Erythroblast (primary cell): ENCODE data around the gene DCUN1D1.

ENCODE experiments used
- GATA1 ChIP-seq: IDR thresholded peaks from 2 replicates; pipeline ENCODE4 v1.6.1; 2011; ENCODE audit warnings: low read depth, mild to moderate bottlenecking, control low read depth, low read length, moderate library complexity
- POLR2A ChIP-seq: IDR thresholded peaks from 2 replicates; pipeline ENCODE4 v1.6.1; 2011; ENCODE audit warnings: mild to moderate bottlenecking, low read length

DNA sequence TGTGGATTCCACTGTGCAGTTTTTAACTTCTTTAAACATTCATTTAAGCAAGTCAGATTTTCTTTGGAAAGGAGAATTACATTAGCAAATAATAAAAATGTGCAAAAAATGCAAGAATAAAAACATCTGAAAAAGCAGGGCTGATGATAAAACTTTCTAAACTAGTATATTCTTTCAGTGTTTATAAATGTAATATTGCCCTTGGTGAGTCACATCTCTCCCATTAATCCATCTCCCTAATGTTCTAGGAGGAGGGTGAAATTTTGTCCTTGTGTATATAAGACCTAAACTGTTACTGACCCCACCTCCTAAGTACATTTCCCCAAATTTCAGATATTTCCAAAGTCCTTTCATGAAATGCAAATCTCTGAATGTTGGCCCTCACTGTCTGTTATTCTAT lies 28.5 kb upstream of the DCUN1D1 start:
- TF ChIP-seq POLR2A, result no peak
- TF ChIP-seq GATA1, result no peak
